HG02885 (cell line): ENCODE measurements around the gene PPIP5K2.
"Not testable (repeated sequence)": the region's sequence is repeated elsewhere in the genome, so short reads cannot be mapped to it uniquely, and the experiment has no call there.

ENCODE experiments used
- ATAC-seq: cut with Tn5 transposase; IDR thresholded peaks from one replicate; pipeline ENCODE4 v1.9.1; 2021; ENCODE audit warnings: mild to moderate bottlenecking; ENCODE audit not compliant: unreplicated experiment, poor library complexity

The PPIP5K2 gene

GRCh38 chr5:103120607-103121200, 603 bp downstream of the PPIP5K2 start:
- ATAC-seq = peak; percentile 2

DNA sequence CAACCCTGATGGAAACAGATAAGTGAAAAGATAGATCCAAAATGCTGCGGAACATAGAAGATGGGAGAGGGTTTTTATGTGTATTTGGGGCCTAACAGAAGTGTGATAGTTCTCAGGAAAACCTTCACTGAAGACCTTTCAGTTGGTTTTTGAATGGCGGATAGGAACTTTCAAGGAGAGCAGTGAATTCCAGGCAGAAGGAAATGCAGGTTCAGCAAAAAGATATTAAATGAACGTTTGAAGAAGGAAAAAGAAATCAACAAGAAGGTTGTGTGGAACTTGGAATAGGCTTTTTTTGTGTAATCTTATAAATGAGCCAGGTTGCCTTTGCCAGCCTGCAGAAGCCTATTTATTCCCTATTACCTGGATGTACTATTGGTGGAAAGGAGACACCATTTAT, 2.1 kb downstream of the PPIP5K2 start:
- ATAC-seq = no peak

DNA sequence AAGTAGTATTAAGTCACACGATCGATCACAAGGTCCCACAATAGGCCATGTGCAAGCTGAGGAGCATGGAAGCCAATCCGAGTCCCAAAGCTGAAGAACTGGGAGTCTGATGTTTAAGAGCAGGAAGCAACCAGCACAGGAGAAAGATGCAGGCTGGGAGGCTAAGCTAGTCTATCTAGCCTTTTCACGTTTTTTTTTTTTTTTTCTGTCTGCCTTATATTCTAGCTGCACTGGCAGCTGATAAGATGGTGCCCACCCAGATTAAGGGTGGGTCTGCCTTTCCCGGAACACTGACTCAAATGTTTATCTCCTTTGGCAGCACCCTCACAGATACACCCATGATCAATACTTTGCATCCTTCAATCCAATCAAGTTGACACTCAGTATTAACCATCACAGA, 6.5 kb downstream of the PPIP5K2 start:
- no peak for ATAC-seq

DNA sequence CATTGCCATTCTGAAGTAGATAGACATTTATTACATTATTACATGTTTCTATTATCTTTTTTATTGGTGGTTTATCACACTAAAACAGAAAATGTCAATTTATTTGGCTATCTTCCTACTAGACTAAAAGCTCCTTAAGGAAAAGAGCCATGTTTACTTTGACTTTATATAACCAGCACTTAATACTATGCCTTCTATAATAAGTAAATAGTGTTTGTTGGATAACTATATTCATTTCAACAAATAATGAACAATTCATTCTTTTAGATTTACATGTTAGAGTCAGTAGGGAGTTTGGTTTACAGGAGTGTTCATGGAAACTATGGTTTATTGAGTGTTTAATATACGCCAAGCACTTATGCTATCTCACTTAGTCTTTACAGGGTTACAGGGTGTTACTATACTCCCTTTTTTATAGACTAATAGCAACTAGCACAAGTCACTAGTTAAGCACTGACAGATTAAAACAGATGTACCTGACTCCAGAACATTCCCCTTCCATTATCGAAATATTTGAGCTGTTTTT, 7.3 kb downstream of the PPIP5K2 start:
- ATAC-seq = no peak

- ATAC-seq = no peak
These were observed 8.1 kb downstream of the PPIP5K2 start for GRCh38 chr5:103128202-103128601.

DNA sequence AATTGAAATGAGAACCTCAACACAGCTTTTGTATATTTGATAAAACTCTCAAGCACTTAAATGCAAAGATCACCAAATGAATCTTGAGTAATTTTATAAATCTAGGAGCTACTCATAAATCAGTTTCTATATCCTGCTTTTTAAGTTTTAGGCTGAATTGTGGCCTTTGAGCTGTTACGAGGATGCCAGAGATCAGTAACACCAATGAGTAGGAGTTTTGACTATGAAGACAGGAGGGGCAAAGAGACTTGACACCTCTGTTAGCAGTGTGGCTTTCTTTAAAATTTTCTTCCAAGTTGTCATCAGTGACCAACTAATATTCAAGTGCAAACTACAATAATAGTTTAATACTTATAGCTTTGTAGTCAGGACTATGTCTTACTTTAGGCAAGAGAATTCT, 12.6 kb downstream of the PPIP5K2 start:
- no peak for ATAC-seq

DNA sequence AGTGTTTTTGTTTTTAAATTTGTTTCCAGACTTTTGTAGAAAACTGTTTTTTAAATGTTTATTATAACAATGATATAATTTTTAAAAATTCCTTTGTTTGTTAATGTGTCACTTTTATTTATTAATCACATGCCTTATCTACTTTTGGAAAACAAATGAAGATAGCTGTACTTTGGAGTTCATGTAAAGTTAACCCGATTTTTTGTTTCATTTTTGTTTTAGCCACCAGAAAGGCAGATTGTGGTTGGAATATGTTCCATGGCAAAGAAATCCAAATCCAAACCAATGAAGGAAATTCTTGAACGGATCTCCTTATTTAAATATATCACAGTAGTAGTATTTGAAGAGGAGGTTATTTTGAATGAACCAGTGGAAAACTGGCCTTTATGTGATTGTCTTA, 13.1 kb downstream of the PPIP5K2 start:
- no peak for ATAC-seq

DNA sequence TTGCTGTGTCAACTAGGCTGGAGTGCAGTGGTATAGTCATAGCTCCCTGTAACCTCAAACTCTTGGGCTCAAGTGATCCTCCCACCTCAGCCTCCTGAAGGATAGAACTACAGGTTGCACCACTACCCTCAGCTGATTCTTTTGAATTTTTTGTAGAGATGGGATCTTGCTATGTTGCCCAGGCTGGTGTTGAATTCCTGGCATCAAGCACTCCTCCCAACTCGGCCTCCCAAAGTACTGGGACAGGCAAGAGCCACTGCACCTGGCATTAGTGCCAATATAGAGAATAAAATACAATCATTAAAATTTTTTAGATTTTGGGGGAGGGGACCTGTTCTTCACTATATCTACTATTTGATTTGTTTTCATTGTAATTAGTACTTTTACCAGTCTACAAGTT, 15.4 kb downstream of the PPIP5K2 start:
- ATAC-seq = no peak

GRCh38 chr5:103138202-103138690, 18.1 kb downstream of the PPIP5K2 start:
- ATAC-seq = no peak

DNA sequence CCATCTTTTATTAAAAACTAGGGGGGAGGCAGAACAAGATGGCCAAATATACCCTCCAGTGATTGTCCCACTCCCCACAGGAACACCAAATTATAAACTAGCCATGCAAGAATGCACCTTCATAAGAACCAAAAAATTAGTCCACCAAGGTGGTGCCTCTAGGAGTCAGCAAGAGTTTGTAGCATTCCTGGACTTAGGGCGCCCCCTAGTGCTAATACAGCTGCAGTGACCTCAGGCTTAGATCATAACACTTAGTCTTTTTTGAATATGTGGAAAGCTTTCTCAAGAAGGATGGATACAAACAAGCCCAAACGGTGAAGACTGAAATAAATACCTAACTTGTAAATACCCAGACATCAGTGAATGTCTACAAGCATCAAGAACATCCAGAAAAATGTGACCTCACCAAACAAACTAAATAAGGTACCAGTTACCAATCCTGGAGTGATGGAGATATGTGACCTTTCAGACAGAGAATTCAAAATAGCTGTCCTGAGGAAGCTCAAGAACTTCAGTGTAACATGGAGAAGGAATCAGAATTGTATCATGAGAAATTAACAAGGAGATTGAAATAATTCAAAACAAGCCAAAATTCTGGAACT, 19.3 kb downstream of the PPIP5K2 start:
- ATAC-seq = peak; percentile 97

- not testable (repeated sequence) for ATAC-seq
These were observed 22.0 kb downstream of the PPIP5K2 start for GRCh38 chr5:103142132-103142531.

DNA sequence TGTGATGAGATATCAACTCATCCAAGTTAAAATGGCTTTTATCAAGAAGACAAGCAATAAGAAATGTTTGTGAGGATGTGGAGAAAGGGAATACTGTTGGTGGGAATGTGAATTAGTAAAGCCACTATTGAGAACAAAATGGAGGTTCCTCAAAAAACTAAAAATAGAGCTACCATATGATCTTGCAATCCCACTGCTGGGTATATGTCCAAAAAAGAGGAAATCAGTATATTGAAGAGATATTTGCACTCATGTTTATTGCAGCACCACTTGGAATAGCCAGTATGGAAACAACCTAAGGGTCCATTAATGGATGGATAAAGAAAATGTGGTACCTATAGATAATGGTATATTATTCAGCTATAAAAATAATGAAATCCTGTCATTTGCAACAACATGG, 25.1 kb downstream of the PPIP5K2 start:
- no peak for ATAC-seq

DNA sequence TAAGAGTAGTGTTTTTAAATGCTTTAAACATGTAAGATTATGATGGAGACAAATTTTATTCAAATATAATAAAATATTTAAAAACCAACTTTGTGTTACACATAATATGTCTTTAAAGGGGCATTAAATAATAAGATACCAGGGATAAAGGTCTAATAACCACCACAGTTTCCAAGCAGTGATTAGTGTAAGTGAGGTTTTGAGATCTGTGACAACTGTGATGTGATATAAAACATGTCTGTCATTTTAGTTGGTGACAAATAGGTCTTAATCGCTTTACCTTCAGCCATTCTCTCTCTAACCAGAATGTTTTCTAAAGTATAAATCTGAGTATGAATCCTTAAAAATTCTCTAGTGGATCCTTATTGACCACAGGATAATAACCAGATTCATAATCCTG, 28.1 kb downstream of the PPIP5K2 start:
- no peak for ATAC-seq

DNA sequence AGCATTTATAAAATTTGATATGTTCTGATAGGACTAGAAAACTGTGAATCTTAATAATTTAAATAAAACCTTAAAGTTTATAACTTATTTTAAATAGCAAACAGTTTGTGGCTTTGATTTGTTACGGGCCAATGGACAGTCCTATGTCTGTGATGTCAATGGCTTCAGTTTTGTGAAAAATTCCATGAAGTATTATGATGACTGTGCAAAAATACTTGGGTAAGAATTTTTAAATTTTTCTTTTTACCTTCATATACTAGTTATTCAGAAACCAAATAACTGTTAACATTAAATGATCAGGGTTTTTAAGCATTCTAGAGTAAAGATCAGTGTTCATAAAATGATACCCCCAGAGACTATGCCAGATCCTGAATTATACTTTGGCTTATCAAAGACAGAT, 31.1 kb downstream of the PPIP5K2 start:
- no peak for ATAC-seq

DNA sequence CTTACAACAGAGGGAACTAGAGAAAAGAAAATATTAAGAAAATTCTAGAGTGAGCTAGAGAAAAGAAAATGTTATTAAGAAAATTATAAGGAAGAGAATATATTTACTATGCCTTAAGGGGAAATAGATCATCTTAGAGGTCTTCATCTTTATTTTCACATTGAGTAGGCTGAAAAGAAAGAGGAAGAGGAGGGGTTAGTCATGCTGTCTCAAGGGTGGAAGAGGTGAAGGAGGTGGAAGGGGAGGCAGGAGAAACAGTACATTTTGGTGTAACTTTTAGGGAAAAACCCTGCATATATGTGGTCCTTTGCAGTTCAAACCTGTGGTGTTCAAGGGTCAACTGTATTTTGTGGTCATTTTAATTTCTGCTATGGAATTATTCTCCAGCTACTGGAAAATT, 46.6 kb downstream of the PPIP5K2 start:
- no peak for ATAC-seq

DNA sequence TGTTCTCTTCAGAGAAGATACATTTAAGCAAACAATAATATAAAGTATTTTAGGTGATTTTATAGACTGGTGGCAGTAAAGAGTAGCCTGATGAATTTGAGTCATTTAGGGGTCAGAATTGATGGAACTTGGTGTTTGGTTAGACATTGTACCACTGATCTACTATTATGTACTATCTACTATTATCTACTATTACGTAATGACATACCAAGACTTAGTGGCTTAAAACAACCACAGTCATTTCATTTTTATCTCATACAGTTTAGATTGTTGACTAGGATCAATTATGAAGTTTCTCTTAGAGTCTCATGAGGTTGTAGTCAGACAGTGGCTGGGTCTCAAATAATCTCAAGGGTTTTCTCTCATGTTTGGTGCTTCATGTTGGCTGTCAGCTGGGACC, 54.0 kb downstream of the PPIP5K2 start:
- ATAC-seq = no peak

DNA sequence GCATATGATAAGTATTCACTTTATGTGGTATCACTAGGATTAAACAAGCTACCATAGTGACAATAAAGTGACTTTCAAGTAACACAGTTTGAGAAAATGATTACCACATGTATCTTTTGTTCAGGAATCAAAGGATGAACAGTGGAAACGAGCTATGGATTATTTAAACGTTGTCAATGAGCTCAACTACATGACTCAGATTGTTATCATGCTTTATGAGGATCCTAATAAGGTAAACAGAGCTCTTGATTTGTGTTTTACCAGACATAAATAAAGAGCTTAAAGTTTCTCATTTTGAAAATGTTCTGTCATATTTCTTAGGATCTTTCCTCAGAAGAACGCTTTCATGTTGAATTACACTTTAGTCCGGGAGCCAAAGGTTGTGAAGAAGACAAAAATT, 57.4 kb downstream of the PPIP5K2 start:
- ATAC-seq = no peak

- no peak for ATAC-seq
These were observed 58.1 kb downstream of the PPIP5K2 start for GRCh38 chr5:103178167-103178566.

- no peak for ATAC-seq
These were observed 66.1 kb downstream of the PPIP5K2 start for GRCh38 chr5:103186152-103186551.

- ATAC-seq = no peak
These were observed 68.3 kb downstream of the PPIP5K2 start for GRCh38 chr5:103188436-103188835.

DNA sequence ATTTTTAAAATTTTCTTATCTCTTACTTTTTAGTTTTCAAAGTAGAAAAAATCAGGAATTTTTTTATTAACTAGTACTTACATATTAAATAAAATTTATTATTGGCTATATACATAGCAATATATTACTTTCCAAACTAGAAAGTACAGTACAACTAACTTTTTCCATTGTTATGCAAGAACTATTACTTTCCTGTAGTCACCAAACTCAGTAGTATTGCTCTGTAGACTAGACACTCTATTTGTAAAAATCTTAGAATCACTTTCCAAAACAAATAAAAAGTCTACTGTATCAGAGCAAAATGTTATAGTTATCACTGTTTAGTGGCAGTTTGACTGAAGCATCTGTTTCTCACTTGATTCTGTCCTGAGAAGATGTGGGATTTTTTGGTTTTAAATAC, 83.1 kb downstream of the PPIP5K2 start:
- ATAC-seq = no peak

DNA sequence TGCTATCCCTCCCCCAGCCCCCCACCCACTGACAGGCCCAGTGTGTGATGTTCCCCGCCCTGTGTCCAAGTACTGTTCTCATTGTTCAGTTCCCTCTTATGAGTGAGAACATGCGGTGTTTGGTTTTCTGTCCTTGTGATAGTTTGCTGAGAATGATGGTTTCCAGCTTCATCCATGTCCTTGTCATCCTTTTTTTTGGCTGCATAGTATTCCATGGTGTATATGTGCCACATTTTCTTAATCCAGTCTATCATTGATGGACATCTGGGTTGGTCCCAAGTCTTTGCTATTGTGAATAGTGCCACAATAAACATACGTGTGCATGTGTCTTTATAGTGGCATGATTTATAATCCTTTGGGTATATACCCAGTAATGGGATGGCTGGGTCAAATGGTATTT, 84.9 kb downstream of the PPIP5K2 start:
- ATAC-seq = not testable (repeated sequence)
